HTERT RPE-1 (cell line): ENCODE data around the gene MYO6.

ENCODE experiments used
- in situ Hi-C: fragments of 300-500 bp; cut with MboI; formaldehyde crosslinking; loops from 4 replicates; pipeline ENCODE4 v1.14.3; 2020; ENCODE audit warnings: low sequenced_read_pairs

The MYO6 gene

GRCh38 chr6:75819776-75820487 is 70.9 kb downstream of the MYO6 start:
- in situ Hi-C loops, result no loop called here

- in situ Hi-C loops, result no loop called here
These were observed 75.1 kb downstream of the MYO6 start for GRCh38 chr6:75824160-75824559.

GRCh38 chr6:75827163-75827562 is 78.1 kb downstream of the MYO6 start:
- in situ Hi-C loops, result no loop called here

- in situ Hi-C loops, result no loop called here
These were observed 82.2 kb downstream of the MYO6 start for GRCh38 chr6:75830959-75831885.

GRCh38 chr6:75834447-75834846 is 85.4 kb downstream of the MYO6 start:
- in situ Hi-C loops, result no loop called here

GRCh38 chr6:75842191-75842590 is 93.2 kb downstream of the MYO6 start:
- in situ Hi-C loops, result no loop called here

- in situ Hi-C loops, result no loop called here
These were observed 93.7 kb downstream of the MYO6 start for GRCh38 chr6:75842732-75843131.

GRCh38 chr6:75843396-75843795 is 94.4 kb downstream of the MYO6 start:
- in situ Hi-C loops, result no loop called here

- in situ Hi-C loops, result no loop called here
These were observed 99.2 kb downstream of the MYO6 start for GRCh38 chr6:75848274-75848673.

GRCh38 chr6:75849329-75850025 is 100.4 kb downstream of the MYO6 start:
- in situ Hi-C loops, result no loop called here

GRCh38 chr6:75850026-75850833 is 101.2 kb downstream of the MYO6 start:
- in situ Hi-C loops, result no loop called here

GRCh38 chr6:75852721-75853120 is 103.7 kb downstream of the MYO6 start:
- in situ Hi-C loops, result no loop called here

GRCh38 chr6:75853806-75854205 is 104.8 kb downstream of the MYO6 start:
- in situ Hi-C loops, result no loop called here

GRCh38 chr6:75855052-75855451 is 106.0 kb downstream of the MYO6 start:
- in situ Hi-C loops, result no loop called here

- in situ Hi-C loops, result no loop called here
These were observed 107.9 kb downstream of the MYO6 start for GRCh38 chr6:75856902-75857301.

- in situ Hi-C loops, result no loop called here
These were observed 114.0 kb downstream of the MYO6 start for GRCh38 chr6:75863001-75863400.

- in situ Hi-C loops, result no loop called here
These were observed 114.7 kb downstream of the MYO6 start for GRCh38 chr6:75863784-75864183.

- in situ Hi-C loops, result no loop called here
These were observed 115.4 kb downstream of the MYO6 start for GRCh38 chr6:75864446-75864845.

- in situ Hi-C loops, result no loop called here
These were observed 121.3 kb downstream of the MYO6 start for GRCh38 chr6:75870389-75870788.

GRCh38 chr6:75874224-75874623 is 125.2 kb downstream of the MYO6 start:
- in situ Hi-C loops, result no loop called here

- in situ Hi-C loops, result no loop called here
These were observed 127.1 kb downstream of the MYO6 start for GRCh38 chr6:75876152-75876551.
